Tibial nerve (tissue), 4 donors: ENCODE data around the gene OPN3.

ENCODE experiments used
- EP300 ChIP-seq, 2 donors: sonication (generic); formaldehyde crosslinking; IDR thresholded peaks; one replicate each; pipeline ENCODE4 v1.6.1; 2017; ENCODE audit warnings: antibody characterized with exemption in 2 of 2, mild to moderate bottlenecking in 1 of 2
- POLR2A ChIP-seq, 2 donors: fragments of 450-650 bp; IDR thresholded peaks; one replicate each; pipeline ENCODE4 v1.6.1; 2017; ENCODE audit warnings: antibody characterized with exemption in 2 of 2, mild to moderate bottlenecking in 2 of 2, moderate library complexity in 2 of 2
- TF ChIP-seq, protein P1 (sequence below), 5 experiments: fragments of 200-600 bp in 3 of 5; fragments of 450-650 bp in 2 of 5; sonication (generic) in 3 of 5; IDR thresholded peaks; one replicate each; pipeline ENCODE4 v1.5.1; 2016 to 2019; ENCODE audit warnings: antibody characterized with exemption in 5 of 5, mild to moderate bottlenecking in 3 of 5, moderate library complexity in 2 of 5

DNA sequence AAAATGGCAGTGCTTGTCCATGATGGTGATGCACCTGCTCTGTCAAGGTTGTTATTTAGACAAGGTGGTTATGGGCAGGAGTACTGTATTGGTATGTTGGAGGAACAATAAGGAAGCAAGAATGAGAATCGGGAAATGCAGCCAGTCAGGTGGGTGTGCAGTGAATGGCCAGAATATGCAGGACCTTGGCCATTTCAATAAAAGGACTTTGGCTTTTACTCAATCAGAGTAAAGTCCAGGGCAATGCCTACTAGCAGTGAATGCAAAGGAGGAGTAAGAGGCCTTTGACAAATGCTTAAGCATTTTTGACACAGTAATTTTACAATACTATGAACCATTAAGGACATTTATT lies 2.4 kb upstream of the OPN3 start:
- TF ChIP-seq, protein P1, sequence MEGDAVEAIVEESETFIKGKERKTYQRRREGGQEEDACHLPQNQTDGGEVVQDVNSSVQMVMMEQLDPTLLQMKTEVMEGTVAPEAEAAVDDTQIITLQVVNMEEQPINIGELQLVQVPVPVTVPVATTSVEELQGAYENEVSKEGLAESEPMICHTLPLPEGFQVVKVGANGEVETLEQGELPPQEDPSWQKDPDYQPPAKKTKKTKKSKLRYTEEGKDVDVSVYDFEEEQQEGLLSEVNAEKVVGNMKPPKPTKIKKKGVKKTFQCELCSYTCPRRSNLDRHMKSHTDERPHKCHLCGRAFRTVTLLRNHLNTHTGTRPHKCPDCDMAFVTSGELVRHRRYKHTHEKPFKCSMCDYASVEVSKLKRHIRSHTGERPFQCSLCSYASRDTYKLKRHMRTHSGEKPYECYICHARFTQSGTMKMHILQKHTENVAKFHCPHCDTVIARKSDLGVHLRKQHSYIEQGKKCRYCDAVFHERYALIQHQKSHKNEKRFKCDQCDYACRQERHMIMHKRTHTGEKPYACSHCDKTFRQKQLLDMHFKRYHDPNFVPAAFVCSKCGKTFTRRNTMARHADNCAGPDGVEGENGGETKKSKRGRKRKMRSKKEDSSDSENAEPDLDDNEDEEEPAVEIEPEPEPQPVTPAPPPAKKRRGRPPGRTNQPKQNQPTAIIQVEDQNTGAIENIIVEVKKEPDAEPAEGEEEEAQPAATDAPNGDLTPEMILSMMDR (IDR thresholded peaks at IDR 0.05), result no peak
- TF ChIP-seq POLR2A (IDR thresholded peaks at IDR 0.05), result no peak
- no peak for TF ChIP-seq EP300 (IDR thresholded peaks at IDR 0.05)
